Kidney epithelial cell (primary cell): Measurements from ENCODE around the gene SYNJ2. TPM values are rescaled to one million over a fixed set of nuclear protein-coding genes. Genes with fewer than 3 reads are reported as not detected.

Source experiments
- DNase-seq: peaks from one replicate; pipeline ENCODE4 v3.0.0-alpha.2; 2010; ENCODE audit warnings: low read depth
- H3K27me3 ChIP-seq: 2 replicates; pipeline ENCODE4 v1.6.0; 2011; ENCODE audit warnings: low read length; ENCODE audit not compliant: control insufficient read depth, insufficient read depth
- H3K36me3 ChIP-seq: 2 replicates; pipeline ENCODE4 v1.5.1; 2011; ENCODE audit warnings: low read length; ENCODE audit not compliant: control insufficient read depth, insufficient read depth
- H3K4me3 ChIP-seq: 2 replicates; pipeline ENCODE4 v1.5.1; 2011; ENCODE audit warnings: low read depth, mild to moderate bottlenecking, control low read depth, low read length
- CTCF ChIP-seq: IDR thresholded peaks from 2 replicates; pipeline ENCODE4 v1.5.1; 2011; ENCODE audit warnings: mild to moderate bottlenecking, moderate library complexity, low read length, control low read depth, inconsistent platforms; ENCODE audit not compliant: insufficient read depth, poor library complexity, severe bottlenecking
- total RNA-seq: library from RNA; depleted of rRNA; stranded (reverse); fragments of >200 nt; gene quantifications from 2 replicates; pipeline ENCODE4 v1.2.3, GENCODE V29; 2015

The SYNJ2 gene
- total RNA-seq, 1 donor from 2014 or later = 14.3 TPM

DNA sequence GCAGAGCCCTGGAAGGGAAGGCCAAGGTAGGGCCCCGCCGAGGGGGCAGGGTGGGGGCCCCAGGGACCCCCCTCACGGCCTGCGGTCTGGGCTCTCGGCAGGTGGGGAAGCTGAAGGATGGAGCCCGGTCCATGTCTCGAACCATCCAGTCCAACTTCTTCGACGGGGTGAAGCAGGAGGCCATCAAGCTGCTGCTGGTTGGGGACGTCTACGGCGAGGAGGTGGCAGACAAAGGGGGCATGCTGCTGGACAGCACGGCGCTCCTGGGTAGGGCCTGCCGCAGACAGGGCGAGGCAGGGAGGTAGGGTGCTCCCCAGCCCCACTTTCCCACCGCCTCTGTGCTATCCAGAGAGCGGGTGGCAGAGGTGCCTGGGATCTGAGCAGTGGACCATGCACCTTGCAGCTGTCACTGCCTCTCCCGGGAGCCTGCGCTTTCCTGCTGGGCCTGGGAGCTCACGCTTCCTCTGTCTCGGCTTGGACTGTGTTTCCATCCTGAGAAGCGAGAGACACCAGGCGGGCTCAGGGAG, 83.1 kb downstream of the SYNJ2 start:
- peaks cover 2% of the 10 kb centered on the region for H3K36me3 ChIP-seq
- no peak for TF ChIP-seq CTCF

DNA sequence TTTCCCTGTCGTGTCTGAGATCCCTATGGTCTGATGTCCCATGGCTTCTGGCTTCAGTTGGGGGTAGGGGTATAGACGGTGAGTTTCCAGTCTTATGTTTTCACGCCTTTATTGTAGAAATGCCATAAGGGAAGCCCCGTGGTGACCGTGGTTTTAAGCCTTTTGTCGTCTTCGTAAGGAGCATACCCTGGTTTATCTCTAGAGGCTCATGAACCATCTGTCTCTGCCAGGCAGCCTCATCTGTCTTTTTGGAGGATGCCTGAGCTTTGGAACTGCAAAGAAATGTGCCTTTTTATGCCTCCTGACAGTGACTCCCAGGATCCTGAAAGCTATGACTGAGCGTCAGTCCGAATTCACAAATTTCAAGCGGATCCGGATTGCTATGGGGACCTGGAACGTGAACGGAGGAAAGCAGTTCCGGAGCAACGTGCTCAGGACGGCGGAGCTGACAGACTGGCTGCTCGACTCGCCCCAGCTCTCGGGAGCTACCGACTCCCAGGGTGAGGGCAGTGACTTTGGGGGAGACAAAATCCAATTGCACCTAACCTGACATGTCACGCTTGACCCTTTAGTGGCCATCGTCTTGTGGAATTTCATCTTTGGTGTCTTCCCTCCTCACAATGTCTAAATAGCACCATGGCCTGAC, 84.6 kb downstream of the SYNJ2 start:
- TF ChIP-seq CTCF = no peak
- no peak for DNase-seq
- Histone ChIP-seq H3K27me3 (no peaks in the 10 kb centered on the region), H3K4me3 (no peak overlapping the region), H3K36me3 (peaks cover 5% of the 10 kb centered on the region)

More for the DNA sequence above, 83.1 kb downstream of the SYNJ2 start:
- Histone ChIP-seq H3K27me3 (no peaks in the 10 kb centered on the region), H3K4me3 (no peak overlapping the region)
- no peak for DNase-seq

- Histone ChIP-seq H3K4me3 (no peak overlapping the region), H3K36me3 (peaks cover 5% of the 10 kb centered on the region), H3K27me3 (no peaks in the 10 kb centered on the region)
- DNase-seq = no peak
- TF ChIP-seq CTCF = no peak
Measured at GRCh38 chr6:158067436-158068015, 85.9 kb downstream of the SYNJ2 start.

GRCh38 chr6:158068156-158068892, 86.7 kb downstream of the SYNJ2 start:
- Histone ChIP-seq H3K36me3 (peaks cover 5% of the 10 kb centered on the region), H3K27me3 (no peaks in the 10 kb centered on the region), H3K4me3 (no peak overlapping the region)
- no peak for DNase-seq
- TF ChIP-seq CTCF = no peak

GRCh38 chr6:158068893-158069799, 87.5 kb downstream of the SYNJ2 start:
- TF ChIP-seq CTCF = no peak
- no peak overlapping the region for H3K4me3 ChIP-seq
- DNase-seq = peak; percentile 49
- H3K27me3 ChIP-seq = no peaks in the 10 kb centered on the region
- H3K36me3 ChIP-seq = peaks cover 6% of the 10 kb centered on the region
